PC-3 (cell line): ENCODE results near the gene ITK.

ENCODE experiments used
- CTCF ChIP-seq: fragments of 300-600 bp; sonication (generic); conservative IDR thresholded peaks from 2 replicates; pipeline ENCODE4 v1.5.1; 2017; ENCODE audit warnings: antibody characterized with exemption, low read depth, mild to moderate bottlenecking, low read length
- EZH2phosphoT487 ChIP-seq: fragments of 300-600 bp; sonication (generic); IDR thresholded peaks from 2 replicates; pipeline ENCODE4 v1.6.1; 2018; ENCODE audit warnings: mild to moderate bottlenecking, antibody characterized with exemption, low read length, borderline replicate concordance

GRCh38 chr5:157175071-157175612, 5.5 kb upstream of the ITK start:
- TF ChIP-seq EZH2phosphoT487 (no peak), CTCF (no peak)
